Measurements from ENCODE around the gene IQSEC1.

Gene IQSEC1

GRCh38 chr3:13085846-13086179, 12.6 kb upstream of the IQSEC1 start:
- DNase-seq (ENCODE audit: low spot score) (no peak), FAIRE-seq (no peak)

DNA sequence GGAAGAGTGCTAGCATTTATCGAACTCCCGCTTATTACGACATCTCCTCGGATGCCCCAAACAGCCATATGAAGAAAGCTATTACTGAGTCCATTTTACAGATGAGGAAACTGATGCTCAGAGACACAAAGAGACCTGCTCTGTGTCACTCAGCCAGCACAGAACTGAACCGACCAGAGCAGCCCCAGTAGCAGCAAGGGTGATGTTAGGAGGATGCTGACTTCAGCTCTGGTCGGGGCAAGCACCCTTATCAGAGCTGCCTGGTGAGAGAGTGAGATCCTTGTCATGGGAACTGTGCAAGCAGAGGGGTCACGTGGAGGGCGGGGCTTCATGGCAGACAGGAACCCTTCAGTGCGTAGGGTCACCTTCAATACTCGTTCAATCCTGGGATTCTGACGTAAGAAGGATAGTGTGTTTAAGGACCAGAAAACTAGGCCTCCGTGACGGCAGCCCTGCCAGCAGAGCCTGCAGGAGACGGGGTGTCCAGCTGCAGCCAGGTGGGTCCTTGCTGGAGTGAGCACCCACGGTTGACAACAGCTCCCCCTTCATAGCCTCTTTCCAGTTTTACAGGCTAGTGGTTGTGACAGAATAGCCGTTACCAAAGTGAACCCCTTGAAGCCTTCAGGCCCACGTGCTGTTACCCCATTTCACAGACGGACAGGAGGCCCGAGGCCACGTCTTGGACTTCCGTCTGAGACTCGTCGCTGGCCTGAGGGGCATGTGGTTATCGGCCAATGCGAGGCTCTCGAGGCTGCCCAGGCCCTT, 12.0 kb upstream of the IQSEC1 start:
- no peak for DNase-seq (ENCODE audit: low spot score)
- no peak for FAIRE-seq

DNA sequence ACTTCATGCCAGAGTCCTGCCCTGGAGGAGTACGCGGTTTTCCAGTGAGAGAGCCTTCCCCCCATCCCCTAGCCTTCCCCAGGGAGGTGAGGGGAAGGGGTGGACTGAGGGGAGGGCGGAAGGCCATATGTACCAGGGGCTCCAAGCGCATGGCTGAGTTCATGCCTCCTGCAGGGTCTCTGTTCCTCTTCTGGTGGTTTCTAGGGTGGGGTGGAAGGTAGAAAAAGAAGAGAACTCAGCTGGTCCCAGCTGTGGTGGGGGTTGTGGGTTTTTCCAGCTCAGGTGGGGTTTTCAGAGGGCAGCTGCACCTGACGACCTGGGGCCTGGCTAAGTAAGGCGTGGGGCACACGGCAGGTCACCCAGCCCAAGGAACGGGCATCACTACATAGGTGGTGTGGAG, 10.7 kb upstream of the IQSEC1 start:
- FAIRE-seq (no peak), DNase-seq (ENCODE audit: low spot score) (no peak)

DNA sequence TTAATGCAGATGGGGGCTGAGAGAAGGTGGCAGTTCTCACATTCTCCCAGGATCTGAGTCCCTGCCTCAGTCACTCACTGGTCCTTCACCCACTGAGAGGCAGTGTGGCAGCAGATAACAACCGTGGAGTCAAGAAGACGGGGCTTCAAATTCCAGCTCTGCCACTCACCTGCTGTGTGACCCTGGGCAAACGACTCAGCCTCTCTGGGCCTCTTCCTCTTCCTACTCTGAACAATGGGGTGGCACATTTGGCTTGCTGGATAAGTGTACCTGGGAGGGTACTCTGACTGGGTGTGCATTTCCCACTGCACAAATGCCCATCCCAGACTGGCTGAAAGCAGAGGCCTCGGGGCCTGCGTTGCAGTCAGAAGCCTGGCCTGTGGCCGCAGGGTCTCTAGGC, 10.0 kb upstream of the IQSEC1 start:
- no peak for FAIRE-seq
- no peak for DNase-seq (ENCODE audit: low spot score)

DNA sequence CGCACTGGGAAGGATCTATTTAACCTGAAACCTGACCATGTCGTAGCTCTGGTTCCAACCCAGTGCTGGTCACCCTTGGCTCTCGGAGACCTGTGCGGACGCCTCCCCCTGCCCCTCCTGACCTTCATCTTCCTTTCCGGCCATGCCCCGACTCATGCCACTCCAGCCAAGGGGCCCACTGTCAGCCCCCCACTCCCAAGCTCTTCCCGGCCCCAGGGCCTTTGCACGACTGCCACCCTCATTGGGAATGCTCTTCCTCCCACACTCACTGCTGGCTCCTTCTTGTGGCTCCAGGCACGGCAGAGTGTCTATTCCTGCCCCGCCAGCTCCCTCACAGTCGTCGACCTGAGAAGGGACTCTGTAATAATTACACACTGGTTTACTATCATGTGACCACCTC, 9.4 kb upstream of the IQSEC1 start:
- FAIRE-seq (no peak), DNase-seq (ENCODE audit: low spot score) (no peak)

- DNase-seq (ENCODE audit: low spot score) (no peak), FAIRE-seq (no peak)
Measured at GRCh38 chr3:13081603-13082360, 8.6 kb upstream of the IQSEC1 start.

DNA sequence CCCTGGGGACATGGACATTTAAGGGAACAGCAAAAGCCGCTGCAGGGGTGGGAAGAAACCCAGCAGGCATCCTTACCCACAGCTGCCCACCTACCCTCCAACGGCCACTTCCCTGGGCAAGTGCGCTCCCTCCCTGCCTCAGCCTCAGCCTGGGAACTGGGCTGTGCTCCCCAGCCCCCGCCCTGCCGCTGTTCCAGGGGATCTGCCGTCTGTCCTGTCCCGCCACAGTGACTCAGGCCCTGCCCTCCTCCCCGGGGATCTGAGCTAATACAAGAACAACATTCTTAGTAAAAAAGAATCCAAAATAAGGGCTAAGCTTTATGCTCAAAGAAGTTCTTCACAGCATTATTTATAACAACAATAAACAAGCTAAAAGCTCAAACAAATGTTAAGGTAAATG, 7.4 kb upstream of the IQSEC1 start:
- FAIRE-seq (no peak), DNase-seq (ENCODE audit: low spot score) (no peak)

GRCh38 chr3:13080026-13080425, 6.8 kb upstream of the IQSEC1 start:
- FAIRE-seq (no peak), DNase-seq (ENCODE audit: low spot score) (no peak)

- DNase-seq (ENCODE audit: low spot score) (no peak), FAIRE-seq (no peak)
Measured at GRCh38 chr3:13079510-13079909, 6.3 kb upstream of the IQSEC1 start.

- no peak for FAIRE-seq
- DNase-seq (ENCODE audit: low spot score) = no peak
Measured at GRCh38 chr3:13079051-13079450, 5.8 kb upstream of the IQSEC1 start.

DNA sequence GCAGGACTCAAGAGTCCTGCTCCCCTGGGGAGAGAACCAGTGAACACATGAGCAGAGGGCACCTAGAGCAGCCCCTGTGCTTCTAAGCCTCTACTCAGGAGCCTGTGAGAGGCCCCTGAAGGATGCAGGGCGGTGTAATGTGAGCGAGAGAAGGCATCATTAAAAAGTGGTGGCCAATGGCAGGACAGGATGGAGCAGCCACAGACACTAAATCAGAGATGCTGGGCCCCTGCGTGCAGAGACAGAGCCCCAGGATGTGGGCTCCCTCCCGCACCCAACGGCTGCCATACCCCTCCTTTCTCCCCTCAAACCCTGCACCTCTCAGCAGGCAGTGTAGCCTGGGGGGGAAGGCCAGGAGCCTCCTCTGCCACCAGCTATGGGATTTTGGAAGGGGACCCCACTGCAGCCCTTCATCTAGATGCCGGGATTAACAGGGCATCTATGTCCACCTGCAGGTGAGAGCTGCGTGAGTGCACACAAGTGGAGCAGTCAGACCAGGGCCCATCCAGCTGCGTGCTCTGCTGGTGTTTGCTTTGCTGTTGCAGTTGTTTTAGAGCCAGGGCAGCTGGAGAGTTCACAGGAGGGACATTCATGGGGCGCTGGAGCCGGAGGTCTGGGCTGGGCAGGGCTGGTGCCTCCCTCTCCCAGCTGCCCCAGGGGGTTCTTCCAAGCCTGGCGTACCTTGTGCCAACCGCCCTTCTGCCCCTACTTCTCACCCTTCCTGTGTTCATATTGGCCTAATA, 5.1 kb upstream of the IQSEC1 start:
- FAIRE-seq (no peak), DNase-seq (ENCODE audit: low spot score) (no peak)

DNA sequence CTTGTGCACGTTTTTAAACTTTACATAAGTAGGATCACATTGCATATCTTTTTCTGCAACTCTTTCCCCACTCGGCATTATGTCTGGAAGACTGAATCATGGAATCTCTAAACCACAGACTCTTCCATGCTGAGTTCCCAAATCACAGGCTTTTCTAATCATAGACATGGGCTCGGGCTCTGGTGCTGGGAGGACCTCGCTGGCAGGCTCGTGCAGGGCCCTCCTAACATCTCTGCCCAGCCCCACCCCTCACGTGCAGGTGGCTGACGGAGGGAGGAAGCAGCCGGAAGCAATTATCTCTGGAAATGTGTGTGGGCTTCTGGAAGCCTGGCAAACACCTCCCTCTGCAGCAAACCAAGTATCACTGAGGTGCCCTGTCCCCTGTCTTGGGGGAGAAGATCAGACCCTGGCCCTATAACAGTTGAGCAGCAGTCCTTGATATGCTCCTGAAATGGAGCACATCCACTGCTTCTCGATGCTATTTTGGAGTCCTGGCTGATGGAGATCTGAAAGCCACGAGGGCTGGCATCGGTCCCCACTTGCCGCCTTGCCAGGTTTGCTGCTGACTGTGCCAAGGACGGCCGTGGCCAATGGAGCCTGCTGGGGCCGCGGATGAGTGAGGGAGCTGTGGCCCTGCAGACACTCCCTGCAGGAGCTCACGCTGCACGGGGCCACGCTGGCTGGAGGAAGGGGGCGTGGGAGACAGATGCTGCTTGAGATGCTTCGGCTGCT, 4.4 kb upstream of the IQSEC1 start:
- peak; percentile 15 for DNase-seq (ENCODE audit: low spot score)
- no peak for FAIRE-seq

DNA sequence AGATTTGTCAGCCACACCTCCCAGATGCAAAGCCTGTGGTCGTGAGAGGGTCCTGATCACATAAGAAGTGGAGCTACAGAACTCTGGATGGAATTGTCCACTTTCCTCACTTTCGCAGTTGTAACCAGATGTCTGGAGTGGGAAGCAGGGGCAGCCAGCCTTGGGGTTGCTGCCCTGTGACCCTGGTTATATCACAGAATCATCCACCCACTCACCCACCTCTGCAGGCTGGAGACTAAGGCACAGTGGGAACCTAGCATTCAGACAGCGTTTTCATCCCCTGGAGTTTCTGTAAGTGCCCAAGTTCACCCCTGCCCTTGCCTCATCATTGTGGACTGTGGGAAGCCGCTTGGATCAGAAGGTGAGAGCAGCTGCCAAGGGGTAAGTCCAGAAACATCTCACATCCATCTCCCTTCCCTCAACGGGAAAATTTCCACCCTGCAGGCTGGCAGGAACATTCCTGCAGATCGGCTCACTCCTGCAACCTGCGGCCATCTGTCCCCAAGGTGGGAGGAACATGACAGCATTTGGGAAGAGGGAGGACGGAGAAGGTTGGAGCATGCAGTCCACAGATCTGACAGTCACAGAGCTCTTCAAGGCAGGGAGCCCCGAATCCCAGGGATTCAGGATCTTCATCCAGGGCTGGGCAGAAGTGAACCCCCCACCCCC, 2.9 kb upstream of the IQSEC1 start:
- no peak for DNase-seq (ENCODE audit: low spot score)
- FAIRE-seq = no peak

- FAIRE-seq = no peak
- DNase-seq (ENCODE audit: low spot score) = no peak
Measured at GRCh38 chr3:13075318-13075717, 2.1 kb upstream of the IQSEC1 start.

GRCh38 chr3:13074006-13074375, 762 bp upstream of the IQSEC1 start:
- FAIRE-seq (no peak), DNase-seq (ENCODE audit: low spot score) (no peak)

GRCh38 chr3:13072600-13073325, 466 bp downstream of the IQSEC1 start:
- DNase-seq (ENCODE audit: low spot score) = no peak
- FAIRE-seq = no peak

GRCh38 chr3:13072239-13072599, 1.0 kb downstream of the IQSEC1 start:
- FAIRE-seq = no peak
- peak; percentile 82 for DNase-seq (ENCODE audit: low spot score)

GRCh38 chr3:13071695-13072094, 1.5 kb downstream of the IQSEC1 start:
- no peak for FAIRE-seq
- no peak for DNase-seq (ENCODE audit: low spot score)

DNA sequence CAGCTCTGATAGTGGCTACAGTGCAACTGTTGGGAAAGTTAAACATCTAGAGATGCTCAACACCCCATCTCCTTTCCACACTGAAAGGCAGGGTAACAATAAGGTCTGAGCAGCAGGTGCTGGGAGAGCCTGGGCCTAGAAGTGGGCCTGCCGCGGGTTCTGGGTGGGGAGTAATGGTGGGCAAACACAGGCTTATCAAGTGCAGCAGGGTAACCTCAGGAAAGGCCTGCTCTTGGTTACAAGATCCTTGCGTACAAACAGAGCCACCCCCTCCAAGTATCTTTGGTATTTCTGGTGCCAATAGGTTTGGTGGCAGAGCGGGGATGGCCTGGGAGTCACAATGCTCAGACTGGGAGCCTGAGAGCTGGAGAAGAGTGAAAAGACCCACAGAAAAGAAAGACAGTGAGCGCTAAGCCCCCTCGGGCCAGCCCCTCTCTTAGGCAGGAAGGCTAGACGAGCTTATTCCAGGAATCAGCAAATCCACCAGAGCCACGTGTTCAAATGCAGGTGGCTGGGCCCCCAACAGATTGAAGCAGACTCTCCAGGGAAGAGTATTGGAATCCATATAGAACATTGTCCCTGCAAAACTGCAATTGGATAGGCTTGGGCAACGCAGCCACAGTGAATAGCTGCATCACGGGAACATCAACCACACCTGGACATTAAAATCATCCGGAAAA, 2.7 kb downstream of the IQSEC1 start:
- no peak for FAIRE-seq
- no peak for DNase-seq (ENCODE audit: low spot score)

GRCh38 chr3:13069495-13069894, 3.7 kb downstream of the IQSEC1 start:
- no peak for FAIRE-seq

More at GRCh38 chr3:13069495-13069894, 3.7 kb downstream of the IQSEC1 start:
- no peak for DNase-seq (ENCODE audit: low spot score)

All from urothelium cell line (cell line).